IMR-90 (cell line): ENCODE data around the gene NOP10. TPM values are rescaled to one million over a fixed set of nuclear protein-coding genes. Genes with fewer than 3 reads are reported as not detected.

Experiments used
- ATAC-seq: fragments of 200-7000 bp; cut with Tn5 transposase; 2 replicates; pipeline ENCODE4 v1.9.1; 2020; ENCODE audit warnings: low read depth, mild to moderate bottlenecking, moderate library complexity
- BruUV-seq: library from RNA; stranded (reverse); fragments of 400-500 nt; replicated peaks from 2 replicates; lab custom pipeline; 2021; lab: Mats Ljungman, UMichigan
- CTCF ChIA-PET: fragments of 300-600 bp; formaldehyde crosslinking; extraction: SDS; loops from one replicate; lab custom pipeline; 2021; ENCODE audit warnings: antibody characterized with exemption; lab: Yijun Ruan, JAX
- POLR2A ChIA-PET: fragments of 300-600 bp; sonication (Branson Sonifier 250); formaldehyde crosslinking; loops from one replicate; lab custom pipeline; 2022; ENCODE audit warnings: antibody characterized with exemption; ENCODE audit not compliant: unreplicated experiment; lab: Charles Lee
- DNase-seq: peaks from one replicate; pipeline ENCODE4 v3.0.0; 2013
- H2AFZ ChIP-seq: replicated peaks from 2 replicates; pipeline ENCODE3; 2013; ENCODE audit warnings: low read length, mild to moderate bottlenecking; ENCODE audit not compliant: poor library complexity
- H2AK5ac ChIP-seq: 2 replicates; pipeline ENCODE4 v1.6.1; 2013; ENCODE audit warnings: low read depth, low read length, inconsistent platforms
- H2AK9ac ChIP-seq: replicated peaks from 2 replicates; pipeline ENCODE3; 2013; ENCODE audit warnings: mild to moderate bottlenecking, low read depth, low read length, moderate library complexity; ENCODE audit not compliant: poor library complexity
- H2BK120ac ChIP-seq: 2 replicates; pipeline ENCODE4 v1.6.1; 2013; ENCODE audit warnings: low read depth, low read length, inconsistent platforms
- H2BK15ac ChIP-seq: 3 replicates; pipeline ENCODE4 v1.6.1; 2013; ENCODE audit warnings: low read depth, low read length, inconsistent platforms
- H2BK20ac ChIP-seq: 2 replicates; pipeline ENCODE4 v1.6.1; 2013; ENCODE audit warnings: low read depth, mild to moderate bottlenecking, inconsistent platforms, low read length, moderate library complexity
- H2BK5ac ChIP-seq: 2 replicates; pipeline ENCODE4 v1.6.1; 2013; ENCODE audit warnings: mild to moderate bottlenecking, low read depth, low read length, inconsistent platforms; ENCODE audit not compliant: poor library complexity, severe bottlenecking
- H3K14ac ChIP-seq: replicated peaks from 2 replicates; pipeline ENCODE4 v1.6.1; 2013; ENCODE audit warnings: low read depth, low read length, inconsistent platforms
- H3K18ac ChIP-seq: 2 replicates; pipeline ENCODE4 v1.6.1; 2013; ENCODE audit warnings: low read depth, low read length, control low read depth
- H3K23ac ChIP-seq: 2 replicates; pipeline ENCODE4 v1.6.1; 2013; ENCODE audit warnings: low read depth, low read length, inconsistent platforms
- H3K27ac ChIP-seq: 2 replicates; pipeline ENCODE4 v1.5.1; 2013; ENCODE audit warnings: mild to moderate bottlenecking, control low read depth, low read length; ENCODE audit not compliant: insufficient read depth
- H3K27me3 ChIP-seq: 2 replicates; pipeline ENCODE4 v1.6.1; 2013; ENCODE audit warnings: low read length; ENCODE audit not compliant: control insufficient read depth, insufficient read depth
- H3K36me3 ChIP-seq: 2 replicates; pipeline ENCODE4 v1.6.1; 2013; ENCODE audit warnings: low read length, mixed read lengths; ENCODE audit not compliant: control insufficient read depth, insufficient read depth
- H3K4ac ChIP-seq: 2 replicates; pipeline ENCODE4 v1.6.1; 2013; ENCODE audit warnings: low read depth, low read length, inconsistent platforms
- H3K4me1 ChIP-seq: 2 replicates; pipeline ENCODE4 v1.6.1; 2013; ENCODE audit warnings: low read length, mixed read lengths; ENCODE audit not compliant: control insufficient read depth, insufficient read depth
- H3K4me2 ChIP-seq: 2 replicates; pipeline ENCODE4 v1.6.1; 2013; ENCODE audit warnings: low read depth, mild to moderate bottlenecking, control low read depth, low read length, moderate library complexity
- H3K4me3 ChIP-seq: 2 replicates; pipeline ENCODE4 v1.5.1; 2013; ENCODE audit warnings: low read depth, mild to moderate bottlenecking, control low read depth, low read length, moderate library complexity; ENCODE audit not compliant: insufficient read depth
- H3K56ac ChIP-seq: 2 replicates; pipeline ENCODE4 v1.6.1; 2013; ENCODE audit warnings: low read length, inconsistent platforms; ENCODE audit not compliant: insufficient read depth; ENCODE audit errors: extremely low read depth
- H3K79me1 ChIP-seq, 2 experiments: 2 replicates each; pipeline ENCODE4 v1.6.1; 2013; ENCODE audit warnings: low read length in 2 of 2, inconsistent platforms in 1 of 2, low read depth in 1 of 2
- H3K9ac ChIP-seq: 2 replicates; pipeline ENCODE4 v1.6.1; 2013; ENCODE audit warnings: low read depth, low read length, control low read depth
- H3K9me1 ChIP-seq: 2 replicates; pipeline ENCODE4 v1.6.1; 2013; ENCODE audit warnings: low read length, inconsistent platforms; ENCODE audit not compliant: insufficient read depth
- H3K9me3 ChIP-seq: 2 replicates; pipeline ENCODE4 v1.6.1; 2013; ENCODE audit warnings: low read length; ENCODE audit not compliant: control insufficient read depth, insufficient read depth
- H4K20me1 ChIP-seq: 2 replicates; pipeline ENCODE4 v1.6.1; 2013; ENCODE audit warnings: low read length, inconsistent platforms; ENCODE audit not compliant: insufficient read depth
- H4K5ac ChIP-seq: 2 replicates; pipeline ENCODE4 v1.6.1; 2013; ENCODE audit warnings: mild to moderate bottlenecking, low read depth, low read length, control low read depth
- H4K8ac ChIP-seq, 2 experiments: 2 replicates each; pipeline ENCODE4 v1.6.1; 2013; ENCODE audit warnings: low read depth in 2 of 2, low read length in 2 of 2, control low read depth in 1 of 2, inconsistent platforms in 1 of 2
- H4K91ac ChIP-seq: 2 replicates; pipeline ENCODE4 v1.6.1; 2013; ENCODE audit warnings: low read depth, low read length, inconsistent platforms; ENCODE audit not compliant: insufficient read depth
- BHLHE40 ChIP-seq: fragments of 150-350 bp; IDR thresholded peaks from 2 replicates; pipeline ENCODE4 v1.6.1; 2016; ENCODE audit warnings: mild to moderate bottlenecking, low read depth, low read length
- CEBPB ChIP-seq: IDR thresholded peaks from 2 replicates; pipeline ENCODE4 v1.6.1; 2012; ENCODE audit warnings: low read depth, low read length, improper control_type of control experiment
- CHD1 ChIP-seq: IDR thresholded peaks from 2 replicates; pipeline ENCODE4 v1.6.1; 2012; ENCODE audit warnings: low read depth, low read length, improper control_type of control experiment
- MAFK ChIP-seq: IDR thresholded peaks from 2 replicates; pipeline ENCODE4 v1.6.1; 2012; ENCODE audit warnings: low read depth, low read length, improper control_type of control experiment
- NFE2L2 ChIP-seq: fragments of 150-350 bp; IDR thresholded peaks from 2 replicates; pipeline ENCODE4 v1.6.1; 2016; ENCODE audit warnings: low read depth, mild to moderate bottlenecking, low read length
- POLR2A ChIP-seq: IDR thresholded peaks from 2 replicates; pipeline ENCODE4 v1.6.1; 2012; ENCODE audit warnings: mild to moderate bottlenecking, low read depth, low read length
- RAD21 ChIP-seq: IDR thresholded peaks from 2 replicates; pipeline ENCODE4 v1.6.1; 2012; ENCODE audit warnings: low read length, improper control_type of control experiment
- RCOR1 ChIP-seq: IDR thresholded peaks from 2 replicates; pipeline ENCODE4 v1.6.1; 2012; ENCODE audit warnings: mild to moderate bottlenecking, low read length, improper control_type of control experiment; ENCODE audit not compliant: insufficient replicate concordance
- RFX5 ChIP-seq: IDR thresholded peaks from 2 replicates; pipeline ENCODE4 v1.8.0; 2012; ENCODE audit warnings: low read depth, mild to moderate bottlenecking, low read length, moderate library complexity
- SMC3 ChIP-seq: fragments of 150-350 bp; IDR thresholded peaks from 2 replicates; pipeline ENCODE4 v1.6.1; 2016; ENCODE audit warnings: low read depth, mild to moderate bottlenecking, antibody characterized with exemption, low read length, moderate library complexity
- USF2 ChIP-seq: fragments of 150-350 bp; IDR thresholded peaks from 2 replicates; pipeline ENCODE4 v1.6.1; 2017; ENCODE audit warnings: mild to moderate bottlenecking, antibody characterized with exemption, low read length, low read depth
- WGBS, 2 experiments: methylation state at CpG; one replicate each; pipeline versions ENCODE4 v1.1.5 to v1.1.7; 2013; ENCODE audit warnings: missing lambda C conversion rate in 2 of 2; ENCODE audit not compliant: insufficient read length in 1 of 2; ENCODE audit errors: extremely low coverage in 2 of 2; 5-methylcytosine and 5-hydroxymethylcytosine counted together
- dilution Hi-C: fragments of 300-500 bp; cut with HindIII; formaldehyde crosslinking; loops from one replicate; pipeline ENCODE4 v1.14.3; 2018; ENCODE audit warnings: low sequenced_read_pairs; ENCODE audit not compliant: unreplicated experiment
- in situ Hi-C: fragments of 300-500 bp; cut with MboI; formaldehyde crosslinking; loops from 3 replicates; pipeline ENCODE4 v1.14.3; 2019; ENCODE audit warnings: low sequenced_read_pairs, inconsistent platforms, mixed read lengths
- intact Hi-C: fragments of 100-400 bp; cut with micrococcal nuclease; formaldehyde crosslinking; loops from 2 replicates; pipeline ENCODE4 v1.10.0; 2022
- polyA plus RNA-seq, 3 experiments: library from polyadenylated mRNA; depleted of rRNA; stranded (reverse); fragments of >200 nt; gene quantifications; 2 replicates each; pipeline ENCODE4 v1.2.3, GENCODE V29; 2012; ENCODE audit warnings: low replicate concordance in 1 of 3
- total RNA-seq: library from RNA; depleted of rRNA; stranded (reverse); fragments of >200 nt; gene quantifications from 2 replicates; pipeline ENCODE4 v1.2.3, GENCODE V29; 2012

Gene NOP10
- total and polyA plus RNA-seq, 2 of the 4 experiments (the other 2 are of a cell fraction): 141 to 468 TPM

- no peak overlapping the region for H2BK120ac ChIP-seq
- ATAC-seq (no peak), DNase-seq (no peak)
- H2BK20ac ChIP-seq: no peak overlapping the region
- H3K9ac ChIP-seq: no peak overlapping the region
- no TSS peak for BruUV-seq
- TF ChIP-seq RFX5 (no peak), MAFK (no peak), NFE2L2 (no peak), CHD1 (no peak), SMC3 (no peak), RCOR1 (no peak), BHLHE40 (no peak), CEBPB (no peak), USF2 (no peak), POLR2A (no peak), RAD21 (no peak)
- H2AFZ ChIP-seq: peak overlapping the region; percentile 19
- no peaks in the 10 kb centered on the region for H3K27me3 ChIP-seq
- H3K9me1 ChIP-seq: 0 out of 2 replicates have a peak, but pooled peaks cover 2% of the 10 kb centered on the region
- H3K4ac ChIP-seq: peak overlapping the region; percentile 7; the same call in 1 of the 2 replicates
- peak overlapping the region; percentile 34 for H2AK9ac ChIP-seq
- H3K4me1 ChIP-seq: peaks cover 10% of the 10 kb centered on the region
- H2BK15ac ChIP-seq: no peak overlapping the region
- POLR2A ChIA-PET: no interaction called here
- in situ Hi-C loops (no loop called here), intact Hi-C loops (no loop called here), dilution Hi-C loops (no loop called here)
- peaks cover 3% of the 10 kb centered on the region; the same call in 1 of the 2 replicates for H4K20me1 ChIP-seq
- peaks cover 6 to 36% of the 10 kb centered on the region in 2 experiments; a peak in 3 of 4 replicates for H3K79me1 ChIP-seq
- H3K14ac ChIP-seq: no peak overlapping the region
- H2AK5ac ChIP-seq: peak overlapping the region; percentile 28; the same call in 1 of the 2 replicates
- peak overlapping the region; percentile 48 for H2BK5ac ChIP-seq
- H3K9me3 ChIP-seq: no peaks in the 10 kb centered on the region
- peak overlapping the region; percentile 28; the same call in 1 of the 2 replicates for H3K4me3 ChIP-seq
- peak overlapping the region; percentile 70 for H3K4me2 ChIP-seq
- H4K5ac ChIP-seq: no peak overlapping the region
- peak overlapping the region; percentile 39 for H3K27ac ChIP-seq
- 64% methylated on average over 7 of the region's 16 CpGs; no CpG with 5 or more reads in 1 of the 2 experiments for WGBS, 2 experiments
- CTCF ChIA-PET: interaction anchor here (0.6 to 1.9 kb wide), 3 partner anchors 28 to 278 kb away, joined by 3 to 4 read pairs (median 3); no protein-coding TSS in a partner anchor
- H3K23ac ChIP-seq: no peak overlapping the region
- H3K18ac ChIP-seq: no peak overlapping the region
- H3K56ac ChIP-seq: no peak overlapping the region
- H4K8ac ChIP-seq: peak overlapping the region; percentile 76 to 83
- peak overlapping the region; percentile 33; the same call in 1 of the 2 replicates for H4K91ac ChIP-seq
- H3K36me3 ChIP-seq: peaks cover 7% of the 10 kb centered on the region
Measured at GRCh38 chr15:34338347-34338746, 4.6 kb downstream of the NOP10 start.
